NCI-H226 (cell line): ENCODE measurements around the gene KRTAP13-3.

Source experiments
- DNase-seq: peaks from one replicate; pipeline ENCODE4 v3.0.0-alpha.2; 2015

KRTAP13-3 gene

GRCh38 chr21:30425826-30426225 is at the start of gene KRTAP13-3:
Gene KRTAP13-3, minus strand, starts transcription at chr21:30425926. Its CDS starts 14 bp downstream, at chr21:30425912.
- DNase-seq: no peak

- no peak for DNase-seq
Observed at GRCh38 chr21:30468900-30469714, 43.4 kb upstream of the KRTAP13-3 start.

GRCh38 chr21:30463713-30464112 is 38.0 kb upstream of the KRTAP13-3 start:
- DNase-seq: peak; percentile 6

GRCh38 chr21:30448514-30448913 is 22.8 kb upstream of the KRTAP13-3 start:
- DNase-seq: no peak

GRCh38 chr21:30447056-30447455 is 21.3 kb upstream of the KRTAP13-3 start:
- DNase-seq: no peak

- DNase-seq: no peak
Observed at GRCh38 chr21:30444204-30444603, 18.5 kb upstream of the KRTAP13-3 start.

GRCh38 chr21:30443226-30443625 is 17.5 kb upstream of the KRTAP13-3 start:
- no peak for DNase-seq

GRCh38 chr21:30439975-30440374 is 14.2 kb upstream of the KRTAP13-3 start, which contains the start of gene KRTAP15-1:
Gene KRTAP15-1, plus strand, starts transcription at chr21:30440275. Its CDS starts 53 bp downstream, at chr21:30440328.
- DNase-seq: no peak

- no peak for DNase-seq
Observed at GRCh38 chr21:30437010-30437565, 11.4 kb upstream of the KRTAP13-3 start.

GRCh38 chr21:30434033-30434631 is 8.4 kb upstream of the KRTAP13-3 start:
- peak; percentile 21 for DNase-seq

- DNase-seq: no peak
Observed at GRCh38 chr21:30430170-30430655, 4.5 kb upstream of the KRTAP13-3 start, which contains the start of gene KRTAP13-4. Gene KRTAP13-4, plus strand, starts transcription at chr21:30430220. Its CDS starts 56 bp downstream, at chr21:30430276.

GRCh38 chr21:30426731-30427130 is 1.0 kb upstream of the KRTAP13-3 start:
- no peak for DNase-seq

- DNase-seq: no peak
Observed at GRCh38 chr21:30415993-30416392, 9.7 kb downstream of the KRTAP13-3 start.

GRCh38 chr21:30408782-30409494 is 16.8 kb downstream of the KRTAP13-3 start:
- peak; percentile 75 for DNase-seq

GRCh38 chr21:30395731-30396130 is 30.0 kb downstream of the KRTAP13-3 start, which contains the start of gene KRTAP13-1:
Gene KRTAP13-1, plus strand, starts transcription at chr21:30396031. Its CDS starts 56 bp downstream, at chr21:30396087.
- DNase-seq: no peak

GRCh38 chr21:30391492-30392025 is 34.2 kb downstream of the KRTAP13-3 start:
- DNase-seq: no peak

GRCh38 chr21:30382201-30382600 is 43.5 kb downstream of the KRTAP13-3 start:
- no peak for DNase-seq
